K562 treated with DMSO at 1 percent for 48 hours (cell line): ENCODE data around the gene DNAJC27. TPM values are rescaled to one million over a fixed set of nuclear protein-coding genes. Genes with fewer than 3 reads are reported as not detected.

Experiments
- total RNA-seq: library from RNA; unstranded; fragments of 300-600 nt; gene quantifications from 2 replicates; pipeline ENCODE4 v1.2.3, GENCODE V29; 2022; ENCODE audit warnings: low replicate concordance; ENCODE audit errors: extremely low read depth

DNAJC27 gene
- total RNA-seq, result not detected in 2 replicates

GRCh38 chr2:24971536-24972314 lies at the start of gene DNAJC27:
DNAJC27 (minus strand) TSS chr2:24971955; CDS start chr2:24971904, 51 bp downstream.

GRCh38 chr2:24920098-24920808 lies 51.5 kb downstream of the DNAJC27 start, which contains the start of gene ADCY3:
ADCY3 (minus strand) TSS chr2:24920237; CDS start chr2:24918987, 1,250 bp downstream.

Other genes starting within 250 kb of the DNAJC27 start
- not detected in 2 replicates for gene PTRHD1, start 178.6 kb downstream of the DNAJC27 start, total RNA-seq
- not detected in 2 replicates for gene CENPO, start 178.5 kb downstream of the DNAJC27 start, total RNA-seq
- gene ADCY3, start 51.7 kb downstream of the DNAJC27 start, total RNA-seq, result 81.6 TPM in 1 of 2 replicates, not detected in the other
- gene EFR3B, start 70.1 kb upstream of the DNAJC27 start, total RNA-seq, result not detected in 2 replicates
- gene POMC, start 196.6 kb upstream of the DNAJC27 start, total RNA-seq, result not detected in 2 replicates